HEK293 (cell line): ENCODE results near the gene ZNF783.
"Not testable (repeated sequence)": the region's sequence is repeated elsewhere in the genome, so short reads cannot be mapped to it uniquely, and the experiment has no call there.

Experiments used
- CTCF ChIA-PET: fragments of 350-600 bp; formaldehyde crosslinking; extraction: SDS; loops from one replicate; lab custom pipeline; 2021; ENCODE audit warnings: antibody characterized with exemption; lab: Yijun Ruan, JAX
- POLR2A ChIA-PET: fragments of 300-600 bp; formaldehyde crosslinking; extraction: SDS; loops from one replicate; lab custom pipeline; 2020; ENCODE audit warnings: antibody characterized with exemption, inconsistent platforms; lab: Yijun Ruan, JAX
- H3K27ac ChIP-seq: fragments of 200-500 bp; sonication (Bioruptor generic); 2 replicates; pipeline ENCODE4 v1.5.1; 2014; ENCODE audit warnings: low read depth, low read length, control low read depth, inconsistent platforms; ENCODE audit errors: extremely low read depth
- H3K36me3 ChIP-seq, 2 experiments: fragments of 200-500 bp in 1 of 2; sonication (Bioruptor generic) in 1 of 2; 1 replicate in 1 of 2; 2 replicates in 1 of 2; pipeline ENCODE4 v1.5.1; 2014 to 2017; ENCODE audit warnings: inconsistent platforms in 2 of 2, low read length in 2 of 2; ENCODE audit not compliant: control insufficient read depth in 2 of 2, insufficient read depth in 1 of 2
- H3K4me1 ChIP-seq: fragments of 200-500 bp; sonication (Bioruptor generic); 2 replicates; pipeline ENCODE4 v1.5.1; 2014; ENCODE audit warnings: mild to moderate bottlenecking, low read length, inconsistent platforms; ENCODE audit not compliant: control insufficient read depth, insufficient read depth
- H3K4me3 ChIP-seq: 2 replicates; pipeline ENCODE4 v1.5.1; 2011; ENCODE audit warnings: low read depth, mild to moderate bottlenecking, control low read depth, low read length, moderate library complexity
- H3K9me3 ChIP-seq: fragments of 200-500 bp; sonication (Bioruptor generic); 2 replicates; pipeline ENCODE4 v1.5.1; 2014; ENCODE audit warnings: low read depth, low read length, inconsistent platforms; ENCODE audit not compliant: control insufficient read depth, insufficient read depth
- AEBP2 ChIP-seq: fragments of 450-650 bp; formaldehyde crosslinking; IDR thresholded peaks from 2 replicates; pipeline ENCODE4 v1.5.1; 2016; ENCODE audit warnings: missing biosample characterization, missing genetic modification characterization, borderline replicate concordance
- ATF2 ChIP-seq: fragments of 450-650 bp; formaldehyde crosslinking; IDR thresholded peaks from 2 replicates; pipeline ENCODE4 v1.5.1; 2016; ENCODE audit warnings: missing biosample characterization, missing genetic modification characterization, low read depth
- GLI2 ChIP-seq: fragments of 450-650 bp; formaldehyde crosslinking; IDR thresholded peaks from 2 replicates; pipeline ENCODE4; 2017; ENCODE audit warnings: missing biosample characterization, missing genetic modification characterization, low read depth, borderline replicate concordance
- KLF16 ChIP-seq: fragments of 450-650 bp; formaldehyde crosslinking; IDR thresholded peaks from 2 replicates; pipeline ENCODE4 v1.5.1; 2017; ENCODE audit warnings: missing biosample characterization, missing genetic modification characterization
- OSR2 ChIP-seq: fragments of 450-650 bp; formaldehyde crosslinking; IDR thresholded peaks from 2 replicates; pipeline ENCODE4 v1.5.1; 2016; ENCODE audit warnings: missing biosample characterization, missing genetic modification characterization
- WT1 ChIP-seq: fragments of 450-650 bp; formaldehyde crosslinking; IDR thresholded peaks from 2 replicates; pipeline ENCODE4 v1.5.1; 2016; ENCODE audit warnings: missing biosample characterization, missing genetic modification characterization
- ZNF114 ChIP-seq: fragments of 450-650 bp; formaldehyde crosslinking; IDR thresholded peaks from 2 replicates; pipeline ENCODE4 v1.5.0; 2017; ENCODE audit warnings: missing biosample characterization, missing genetic modification characterization
- ZNF48 ChIP-seq: fragments of 450-650 bp; formaldehyde crosslinking; IDR thresholded peaks from 2 replicates; pipeline ENCODE4 v1.5.1; 2016; ENCODE audit warnings: missing biosample characterization, missing genetic modification characterization
- ZNF585B ChIP-seq: fragments of 450-650 bp; formaldehyde crosslinking; IDR thresholded peaks from 2 replicates; pipeline ENCODE4 v1.5.1; 2016; ENCODE audit warnings: missing biosample characterization, missing genetic modification characterization
- ZNF610 ChIP-seq: fragments of 450-650 bp; formaldehyde crosslinking; IDR thresholded peaks from 2 replicates; pipeline ENCODE4 v1.5.1; 2016; ENCODE audit warnings: missing biosample characterization, missing genetic modification characterization, borderline replicate concordance
- ZNF639 ChIP-seq: fragments of 450-650 bp; formaldehyde crosslinking; IDR thresholded peaks from 2 replicates; pipeline ENCODE4 v1.5.1; 2016; ENCODE audit warnings: missing biosample characterization, missing genetic modification characterization
- ZNF654 ChIP-seq: fragments of 450-650 bp; formaldehyde crosslinking; IDR thresholded peaks from 2 replicates; pipeline ENCODE4 v1.5.1; 2016; ENCODE audit warnings: low read depth, missing biosample characterization, missing genetic modification characterization
- TF ChIP-seq, protein P1 (sequence below): fragments of 450-650 bp; formaldehyde crosslinking; IDR thresholded peaks from 2 replicates; pipeline ENCODE4 v1.5.1; 2016; ENCODE audit warnings: missing biosample characterization, missing genetic modification characterization
- TF ChIP-seq, protein P2 (sequence below): sonication (generic); formaldehyde crosslinking; IDR thresholded peaks from 2 replicates; pipeline ENCODE4 v1.8.1; 2022; ENCODE audit warnings: mild to moderate bottlenecking, moderate library complexity, missing genetic modification reagents

ZNF783 gene

GRCh38 chr7:149319376-149319775 lies 57.4 kb downstream of the ZNF783 start (continued):
- TF ChIP-seq, protein P1, sequence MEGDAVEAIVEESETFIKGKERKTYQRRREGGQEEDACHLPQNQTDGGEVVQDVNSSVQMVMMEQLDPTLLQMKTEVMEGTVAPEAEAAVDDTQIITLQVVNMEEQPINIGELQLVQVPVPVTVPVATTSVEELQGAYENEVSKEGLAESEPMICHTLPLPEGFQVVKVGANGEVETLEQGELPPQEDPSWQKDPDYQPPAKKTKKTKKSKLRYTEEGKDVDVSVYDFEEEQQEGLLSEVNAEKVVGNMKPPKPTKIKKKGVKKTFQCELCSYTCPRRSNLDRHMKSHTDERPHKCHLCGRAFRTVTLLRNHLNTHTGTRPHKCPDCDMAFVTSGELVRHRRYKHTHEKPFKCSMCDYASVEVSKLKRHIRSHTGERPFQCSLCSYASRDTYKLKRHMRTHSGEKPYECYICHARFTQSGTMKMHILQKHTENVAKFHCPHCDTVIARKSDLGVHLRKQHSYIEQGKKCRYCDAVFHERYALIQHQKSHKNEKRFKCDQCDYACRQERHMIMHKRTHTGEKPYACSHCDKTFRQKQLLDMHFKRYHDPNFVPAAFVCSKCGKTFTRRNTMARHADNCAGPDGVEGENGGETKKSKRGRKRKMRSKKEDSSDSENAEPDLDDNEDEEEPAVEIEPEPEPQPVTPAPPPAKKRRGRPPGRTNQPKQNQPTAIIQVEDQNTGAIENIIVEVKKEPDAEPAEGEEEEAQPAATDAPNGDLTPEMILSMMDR (tag by site-specific recombination): no peak
- no peak for TF ChIP-seq ZNF654
- TF ChIP-seq, all 188 proteins: peak for 0

DNA sequence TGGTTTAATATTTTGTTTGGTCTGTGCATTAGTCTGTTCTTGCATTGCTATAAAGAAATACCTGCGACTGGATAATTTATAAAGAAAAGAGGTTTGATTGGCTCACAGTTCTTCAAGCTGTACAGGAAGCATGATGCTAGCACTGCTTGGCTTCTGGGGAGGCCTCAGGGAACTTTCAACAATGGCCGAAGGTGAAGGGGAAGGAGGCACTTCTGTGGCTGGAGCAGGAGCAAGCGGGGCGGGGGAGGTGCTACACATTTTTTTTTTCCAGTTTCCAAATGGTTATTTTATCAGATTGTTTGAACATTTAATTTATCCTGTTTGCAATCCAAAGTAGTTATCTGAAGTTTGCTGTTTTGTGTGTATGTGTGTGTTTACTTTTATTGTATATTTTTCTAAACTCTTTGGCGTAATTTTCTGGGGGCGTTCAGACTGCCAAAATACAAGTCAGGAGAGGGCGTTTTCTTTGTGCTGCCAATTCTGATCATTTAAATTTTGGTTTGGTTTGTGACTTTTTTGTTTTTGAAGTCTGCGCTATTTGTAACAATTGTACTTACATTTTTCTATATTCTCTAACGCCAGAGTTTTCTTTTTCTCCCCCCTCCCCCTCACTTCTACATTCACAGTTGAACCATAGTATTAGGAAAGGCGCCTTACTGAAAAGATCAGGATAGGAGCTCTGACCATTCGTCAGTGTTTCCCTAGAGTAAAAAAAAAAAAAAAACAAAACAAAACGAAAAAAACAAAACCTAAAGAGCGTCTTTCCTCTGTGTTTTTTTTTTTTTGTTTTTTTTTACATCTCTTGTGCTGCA lies 58.5 kb downstream of the ZNF783 start:
- Histone ChIP-seq H3K9me3 (no peaks in the 10 kb centered on the region), H3K4me3 (no peak overlapping the region), H3K27ac (no peak overlapping the region), H3K4me1 (no peaks in the 10 kb centered on the region), H3K36me3 (no peaks in the 10 kb centered on the region)
- ChIA-PET CTCF (interaction anchor here (0.6 kb wide), 1 partner anchor 224 kb away, joined by 5 read pairs; no protein-coding TSS in a partner anchor), POLR2A (no interaction called here)
- TF ChIP-seq AEBP2 (tag by site-specific recombination): no peak
- no peak for TF ChIP-seq ZNF585B (tag by site-specific recombination)
- no peak for TF ChIP-seq ZNF114
- TF ChIP-seq ZNF639 (tag by site-specific recombination): no peak
- TF ChIP-seq ZNF48 (tag by site-specific recombination): no peak
- no peak for TF ChIP-seq ATF2
- no peak for TF ChIP-seq ZNF610 (tag by site-specific recombination)
- TF ChIP-seq GLI2 (tag by site-specific recombination): no peak
- TF ChIP-seq, protein P2, sequence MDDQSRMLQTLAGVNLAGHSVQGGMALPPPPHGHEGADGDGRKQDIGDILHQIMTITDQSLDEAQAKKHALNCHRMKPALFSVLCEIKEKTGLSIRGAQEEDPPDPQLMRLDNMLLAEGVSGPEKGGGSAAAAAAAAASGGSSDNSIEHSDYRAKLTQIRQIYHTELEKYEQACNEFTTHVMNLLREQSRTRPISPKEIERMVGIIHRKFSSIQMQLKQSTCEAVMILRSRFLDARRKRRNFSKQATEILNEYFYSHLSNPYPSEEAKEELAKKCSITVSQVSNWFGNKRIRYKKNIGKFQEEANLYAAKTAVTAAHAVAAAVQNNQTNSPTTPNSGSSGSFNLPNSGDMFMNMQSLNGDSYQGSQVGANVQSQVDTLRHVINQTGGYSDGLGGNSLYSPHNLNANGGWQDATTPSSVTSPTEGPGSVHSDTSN (CRISPR knock-in tag): no peak
- no peak for TF ChIP-seq WT1 (tag by site-specific recombination)
- TF ChIP-seq OSR2 (tag by site-specific recombination): no peak
- no peak for TF ChIP-seq KLF16 (tag by site-specific recombination)

DNA sequence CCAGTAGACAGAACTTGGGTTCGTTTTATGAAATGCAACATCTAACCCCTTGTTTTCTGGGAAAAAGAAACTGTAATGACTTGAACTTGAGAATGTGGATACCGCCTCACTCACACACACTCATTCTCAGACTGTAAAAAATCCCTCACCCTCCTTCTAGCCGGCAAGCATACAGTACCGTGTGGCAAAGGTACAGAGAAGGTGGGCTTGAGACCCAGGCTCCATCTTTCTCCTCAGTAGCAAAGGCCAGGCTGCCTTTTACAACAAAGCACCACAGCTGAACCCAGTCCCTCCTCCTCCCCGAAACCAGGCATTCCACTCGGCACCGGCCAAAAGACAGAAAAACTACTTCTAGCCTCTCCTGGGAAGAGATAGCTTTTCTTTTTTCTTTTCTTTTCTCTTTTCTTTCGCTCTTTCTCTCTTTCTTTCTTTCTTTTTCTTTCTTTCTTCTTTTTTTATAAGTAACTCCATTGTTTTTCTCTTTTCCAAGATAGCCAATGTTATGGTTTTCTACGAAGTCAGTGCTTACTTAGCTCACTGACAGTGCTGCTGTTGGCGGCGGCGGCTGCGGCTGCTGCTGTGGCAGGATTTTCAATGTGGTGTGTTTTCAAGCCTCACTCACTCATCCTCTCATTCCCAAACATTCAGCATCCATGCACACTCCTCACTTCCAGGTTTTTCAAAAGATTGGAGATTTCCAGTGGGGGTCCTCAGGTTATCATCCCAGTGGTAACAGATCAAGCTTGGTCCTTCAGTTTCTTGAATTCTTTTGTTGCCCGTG lies 59.3 kb downstream of the ZNF783 start:
- CTCF ChIA-PET: interaction anchor here (0.6 to 2.9 kb wide), 5 partner anchors 11 to 223 kb away, joined by 3 to 17 read pairs (median 5); no protein-coding TSS in a partner anchor
- H3K36me3 ChIP-seq, H3K27ac ChIP-seq, POLR2A ChIA-PET, H3K4me1 ChIP-seq, H3K4me3 ChIP-seq, H3K9me3 ChIP-seq: not testable (repeated sequence)
